GM23248 (cell line): Measurements from ENCODE around the gene CYP26B1. TPM values are rescaled to one million over a fixed set of nuclear protein-coding genes. Genes with fewer than 3 reads are reported as not detected.

Source experiments
- DNase-seq: peaks from one replicate; pipeline ENCODE4 v3.0.0-alpha.2; 2015
- H2AFZ ChIP-seq: fragments of 200-600 bp; sonication (generic); 2 replicates; pipeline ENCODE4 v1.6.1; 2016; ENCODE audit warnings: antibody characterized with exemption
- H3F3A ChIP-seq: fragments of 200-600 bp; sonication (generic); 2 replicates; pipeline ENCODE4 v1.6.1; 2016; ENCODE audit warnings: mild to moderate bottlenecking, antibody characterized with exemption, mixed run types; ENCODE audit not compliant: insufficient read depth
- H3K27ac ChIP-seq: fragments of 200-600 bp; sonication (generic); 2 replicates; pipeline ENCODE4 v1.5.1; 2016; ENCODE audit warnings: mild to moderate bottlenecking
- H3K27me3 ChIP-seq: fragments of 200-600 bp; sonication (generic); replicated peaks from 2 replicates; pipeline ENCODE4 v1.6.1; 2016; ENCODE audit warnings: mild to moderate bottlenecking; ENCODE audit not compliant: insufficient read depth
- H3K36me3 ChIP-seq: fragments of 200-600 bp; sonication (generic); 2 replicates; pipeline ENCODE4 v1.6.1; 2016; ENCODE audit warnings: low read depth, mild to moderate bottlenecking
- H3K4me1 ChIP-seq: fragments of 200-600 bp; sonication (generic); 2 replicates; pipeline ENCODE4 v1.6.1; 2016; ENCODE audit warnings: mild to moderate bottlenecking; ENCODE audit not compliant: insufficient read depth
- H3K4me2 ChIP-seq: fragments of 200-600 bp; sonication (generic); one replicate; pipeline ENCODE4 v1.6.1; 2016; ENCODE audit warnings: mild to moderate bottlenecking; ENCODE audit not compliant: unreplicated experiment
- H3K4me3 ChIP-seq: fragments of 200-600 bp; sonication (generic); 2 replicates; pipeline ENCODE4 v1.5.1; 2016; ENCODE audit warnings: mild to moderate bottlenecking
- H3K79me2 ChIP-seq: fragments of 200-600 bp; sonication (generic); 2 replicates; pipeline ENCODE4 v1.6.1; 2016; ENCODE audit warnings: mild to moderate bottlenecking; ENCODE audit not compliant: insufficient read depth
- H3K9ac ChIP-seq: fragments of 200-600 bp; sonication (generic); 2 replicates; pipeline ENCODE4 v1.6.1; 2016; ENCODE audit warnings: mild to moderate bottlenecking
- H3K9me2 ChIP-seq: fragments of 200-600 bp; sonication (generic); 2 replicates; pipeline ENCODE4 v1.6.1; 2016; ENCODE audit warnings: mixed run types, mild to moderate bottlenecking, moderate library complexity; ENCODE audit not compliant: insufficient read depth
- H3K9me3 ChIP-seq: fragments of 200-600 bp; sonication (generic); one replicate; pipeline ENCODE4 v1.6.1; 2017; ENCODE audit warnings: low read depth
- H4K20me1 ChIP-seq: fragments of 200-600 bp; sonication (generic); 2 replicates; pipeline ENCODE4 v1.6.0; 2016; ENCODE audit not compliant: insufficient read depth
- EZH2 ChIP-seq: fragments of 200-600 bp; sonication (generic); IDR thresholded peaks from 2 replicates; pipeline ENCODE4 v1.6.1; 2018; ENCODE audit warnings: antibody characterized with exemption, mild to moderate bottlenecking; ENCODE audit not compliant: insufficient read depth, poor library complexity, severe bottlenecking
- EZH2phosphoT487 ChIP-seq: fragments of 200-600 bp; sonication (generic); IDR thresholded peaks from 2 replicates; pipeline ENCODE4 v1.6.1; 2018; ENCODE audit warnings: antibody characterized with exemption, moderate library complexity, mild to moderate bottlenecking, low read depth; ENCODE audit not compliant: insufficient read depth
- WGBS, 2 experiments: methylation state at CpG; one replicate each; pipeline ENCODE4 v1.1.6; 2015 to 2017; ENCODE audit warnings: low lambda C conversion rate in 2 of 2, low coverage in 1 of 2; ENCODE audit errors: missing lambda C conversion rate in 2 of 2; 5-methylcytosine and 5-hydroxymethylcytosine counted together
- in situ Hi-C: fragments of 300-500 bp; cut with MboI; formaldehyde crosslinking; loops from 2 replicates; pipeline ENCODE4 v1.15.0; 2020
- polyA plus RNA-seq: library from polyadenylated mRNA; unstranded; fragments of >200 nt; fragmentation: Nextera tagmentation; extraction: Ambion mirVana; gene quantifications from 2 replicates; pipeline ENCODE4 v1.2.1, GENCODE V29; 2016
- total RNA-seq: library from RNA; depleted of rRNA; stranded (reverse); fragments of >200 nt; shearing (Covaris generic); gene quantifications from 2 replicates; pipeline ENCODE4 v1.2.3, GENCODE V29; 2014

The CYP26B1 gene
- total and polyA plus RNA-seq, 2 experiments from 2014 or later = 0.23 to 0.32 TPM

- Histone ChIP-seq H3K4me2 (no peak overlapping the region), H2AFZ (no peak overlapping the region), H3K27ac (no peak overlapping the region), H3K27me3 (peaks cover 17% of the 10 kb centered on the region), H3K79me2 (no peaks in the 10 kb centered on the region), H3K4me1 (no peaks in the 10 kb centered on the region), H3K4me3 (no peak overlapping the region), H3K9me3 (no peaks in the 10 kb centered on the region), H3K9ac (no peak overlapping the region), H3K9me2 (no peaks in the 10 kb centered on the region), H3K36me3 (no peaks in the 10 kb centered on the region), H3F3A (no peaks in the 10 kb centered on the region), H4K20me1 (no peaks in the 10 kb centered on the region)
- DNase-seq = no peak
- WGBS, 2 experiments = 79% methylated on average over 7 to 8 of the region's 8 CpGs
- in situ Hi-C loops = loop anchor here (10.0 kb wide), 1 partner anchor 603 kb away; no protein-coding TSS in a partner anchor
- no peak for TF ChIP-seq EZH2
- TF ChIP-seq EZH2phosphoT487 = no peak
Observed at GRCh38 chr2:72157871-72158771, 10.5 kb upstream of the CYP26B1 start.

- no peak overlapping the region for H3K9ac ChIP-seq
- H3K9me2 ChIP-seq = no peaks in the 10 kb centered on the region
- H4K20me1 ChIP-seq = no peaks in the 10 kb centered on the region
- H3K9me3 ChIP-seq = no peaks in the 10 kb centered on the region
- in situ Hi-C loops = loop anchor here (10.0 kb wide), 1 partner anchor 602 kb away; no protein-coding TSS in a partner anchor
- 20 to 44% methylated on average over 2 of the region's 2 CpGs for WGBS, 2 experiments
- H3K4me1 ChIP-seq = no peaks in the 10 kb centered on the region
- peaks cover 17% of the 10 kb centered on the region for H3K27me3 ChIP-seq
- no peak for DNase-seq
- no peak for TF ChIP-seq EZH2
- no peak for TF ChIP-seq EZH2phosphoT487
- no peaks in the 10 kb centered on the region for H3K36me3 ChIP-seq
- no peak overlapping the region for H3K4me3 ChIP-seq
- H3F3A ChIP-seq = no peaks in the 10 kb centered on the region
- H3K4me2 ChIP-seq = no peak overlapping the region
- H3K79me2 ChIP-seq = no peaks in the 10 kb centered on the region
- no peak overlapping the region for H3K27ac ChIP-seq
- H2AFZ ChIP-seq = no peak overlapping the region
Observed at GRCh38 chr2:72156872-72157271, 9.2 kb upstream of the CYP26B1 start.

GRCh38 chr2:72155737-72156136, 8.1 kb upstream of the CYP26B1 start:
- no peaks in the 10 kb centered on the region for H3K4me1 ChIP-seq
- no peak overlapping the region for H3K9ac ChIP-seq
- no peaks in the 10 kb centered on the region for H3K9me3 ChIP-seq
- H3K27ac ChIP-seq = no peak overlapping the region
- in situ Hi-C loops = loop anchor here (10.0 kb wide), 1 partner anchor 601 kb away; no protein-coding TSS in a partner anchor
- no peaks in the 10 kb centered on the region for H3K9me2 ChIP-seq
- WGBS, 2 experiments = 91 to 95% methylated on average over 5 of the region's 5 CpGs
- no peaks in the 10 kb centered on the region for H4K20me1 ChIP-seq
- no peak overlapping the region for H2AFZ ChIP-seq
- no peak overlapping the region for H3K4me3 ChIP-seq
- H3K27me3 ChIP-seq = peaks cover 17% of the 10 kb centered on the region
- H3F3A ChIP-seq = no peaks in the 10 kb centered on the region
- TF ChIP-seq EZH2phosphoT487 (no peak), EZH2 (no peak)
- no peak overlapping the region for H3K4me2 ChIP-seq
- no peaks in the 10 kb centered on the region for H3K79me2 ChIP-seq
- DNase-seq = no peak
- no peaks in the 10 kb centered on the region for H3K36me3 ChIP-seq

GRCh38 chr2:72155151-72155550, 7.5 kb upstream of the CYP26B1 start:
- no peak overlapping the region for H3K27ac ChIP-seq
- H3K4me1 ChIP-seq = no peaks in the 10 kb centered on the region
- DNase-seq = no peak
- no peaks in the 10 kb centered on the region for H3K9me2 ChIP-seq
- in situ Hi-C loops = loop anchor here (10.0 kb wide), 1 partner anchor 600 kb away; no protein-coding TSS in a partner anchor
- no peak overlapping the region for H2AFZ ChIP-seq
- H3K4me2 ChIP-seq = no peak overlapping the region
- H3K27me3 ChIP-seq = peaks cover 17% of the 10 kb centered on the region
- H3K4me3 ChIP-seq = no peak overlapping the region
- no peaks in the 10 kb centered on the region for H3K36me3 ChIP-seq
- no peak overlapping the region for H3K9ac ChIP-seq
- H3K9me3 ChIP-seq = no peaks in the 10 kb centered on the region
- no peaks in the 10 kb centered on the region for H4K20me1 ChIP-seq
- 72 to 74% methylated on average over 3 of the region's 3 CpGs for WGBS, 2 experiments
- H3F3A ChIP-seq = no peaks in the 10 kb centered on the region
- H3K79me2 ChIP-seq = no peaks in the 10 kb centered on the region
- no peak for TF ChIP-seq EZH2
- TF ChIP-seq EZH2phosphoT487 = no peak
